Epithelial cell of esophagus (primary cell): ENCODE measurements around the gene LRMDA.

ENCODE experiments used
- DNase-seq: peaks from one replicate; pipeline ENCODE4 v3.0.0; 2010; ENCODE audit warnings: low read depth
- H3K4me3 ChIP-seq: 2 replicates; pipeline ENCODE4 v1.5.1; 2011; ENCODE audit warnings: mild to moderate bottlenecking, low read length, control low read depth
- CTCF ChIP-seq: IDR thresholded peaks from 2 replicates; pipeline ENCODE4 v1.5.1; 2011; ENCODE audit warnings: low read depth, mild to moderate bottlenecking, low read length, control low read depth, inconsistent platforms; ENCODE audit not compliant: insufficient read depth; ENCODE audit errors: missing control alignments

LRMDA gene

GRCh38 chr10:75398692-75399460 lies 32.5 kb upstream of the LRMDA start:
- TF ChIP-seq CTCF, result no peak
- peak; percentile 40 for DNase-seq
- H3K4me3 ChIP-seq, result peak overlapping the region; percentile 96

GRCh38 chr10:75399461-75400162 lies 31.8 kb upstream of the LRMDA start:
- H3K4me3 ChIP-seq, result peak overlapping the region; percentile 96
- DNase-seq, result peak; percentile 83
- TF ChIP-seq CTCF, result peak; percentile 50

GRCh38 chr10:75400163-75400770 lies 31.2 kb upstream of the LRMDA start:
- no peak for TF ChIP-seq CTCF
- H3K4me3 ChIP-seq, result peak overlapping the region; percentile 96
- DNase-seq, result no peak

GRCh38 chr10:75400771-75401568 lies 30.5 kb upstream of the LRMDA start:
- no peak for TF ChIP-seq CTCF
- DNase-seq, result peak; percentile 65
- peak overlapping the region; percentile 96 for H3K4me3 ChIP-seq

- DNase-seq, result peak; percentile 99
- TF ChIP-seq CTCF, result peak; percentile 40
Observed at GRCh38 chr10:75401569-75402485, 29.6 kb upstream of the LRMDA start, which contains the start of gene ZNF503. ZNF503 (minus strand) TSS chr10:75401764; CDS start chr10:75401419, 345 bp downstream.

GRCh38 chr10:75402486-75403143 lies 28.8 kb upstream of the LRMDA start:
- peak; percentile 76 for DNase-seq
- TF ChIP-seq CTCF, result no peak
- H3K4me3 ChIP-seq, result peak overlapping the region; percentile 96

More at GRCh38 chr10:75401569-75402485, 29.6 kb upstream of the LRMDA start, which contains the start of gene ZNF503:
- peak within 1 kb of the TSS; percentile 96 for H3K4me3 ChIP-seq
